AG08396 (cell line): ENCODE results near the gene NOD1.
"Not testable (repeated sequence)": the region's sequence is repeated elsewhere in the genome, so short reads cannot be mapped to it uniquely, and the experiment has no call there.

Source experiments
- DNase-seq: peaks from one replicate; pipeline ENCODE4 v3.0.0; 2012; ENCODE audit warnings: low spot score, mixed read lengths

Gene NOD1

GRCh38 chr7:30478349-30479201, at the start of gene NOD1:
TSS of gene NOD1 (minus strand) at chr7:30478784. CDS start at chr7:30456921, 21,863 bp downstream.
- peak; percentile 91 for DNase-seq

DNA sequence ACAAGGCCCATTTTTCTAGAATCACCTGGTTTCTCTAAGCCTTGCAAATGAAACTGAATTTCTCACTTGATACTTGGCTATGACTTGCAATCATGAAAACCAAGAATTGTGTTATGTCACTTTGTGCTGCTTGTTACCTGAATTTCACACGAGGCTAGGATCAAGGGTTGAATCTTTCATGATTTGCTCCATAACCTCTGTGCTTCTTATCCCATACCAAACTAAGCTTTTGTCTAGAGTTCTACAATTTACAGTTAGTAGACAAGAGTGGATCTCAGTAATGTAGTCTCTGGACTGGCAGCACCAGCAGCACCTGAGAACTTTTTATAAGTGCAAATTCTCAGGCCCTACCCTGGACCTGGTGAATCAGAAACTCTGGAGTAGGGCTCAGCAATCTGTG, 48.7 kb upstream of the NOD1 start:
- DNase-seq: not testable (repeated sequence)

- DNase-seq: no peak
Observed at GRCh38 chr7:30526163-30526562, 47.6 kb upstream of the NOD1 start.

DNA sequence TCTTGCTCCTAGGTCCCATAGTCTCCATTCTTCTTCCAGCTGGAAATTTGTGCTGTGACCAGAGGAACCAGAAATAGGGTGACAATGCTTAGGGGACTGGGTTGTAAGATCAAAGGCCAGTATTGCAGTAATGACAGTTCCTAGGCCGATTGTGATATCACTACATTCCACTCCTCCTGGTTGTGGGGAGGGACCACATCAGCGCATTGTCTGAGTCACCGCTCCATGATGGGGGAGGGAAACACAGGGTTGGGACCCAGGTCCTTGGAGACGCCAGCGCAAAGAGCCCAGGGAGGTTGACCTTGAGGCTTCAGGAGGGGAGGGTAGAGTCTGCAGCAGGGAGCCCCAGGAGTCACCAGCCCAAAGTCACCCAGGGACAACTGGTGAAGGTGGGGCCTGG, 46.8 kb upstream of the NOD1 start:
- no peak for DNase-seq

- no peak for DNase-seq
Observed at GRCh38 chr7:30524545-30524944, 46.0 kb upstream of the NOD1 start.

- DNase-seq: no peak
Observed at GRCh38 chr7:30523466-30523865, 44.9 kb upstream of the NOD1 start.

GRCh38 chr7:30522159-30522558, 43.6 kb upstream of the NOD1 start:
- no peak for DNase-seq

GRCh38 chr7:30521532-30521931, 42.9 kb upstream of the NOD1 start:
- DNase-seq: peak; percentile 16

- no peak for DNase-seq
Observed at GRCh38 chr7:30519122-30519521, 40.5 kb upstream of the NOD1 start.

DNA sequence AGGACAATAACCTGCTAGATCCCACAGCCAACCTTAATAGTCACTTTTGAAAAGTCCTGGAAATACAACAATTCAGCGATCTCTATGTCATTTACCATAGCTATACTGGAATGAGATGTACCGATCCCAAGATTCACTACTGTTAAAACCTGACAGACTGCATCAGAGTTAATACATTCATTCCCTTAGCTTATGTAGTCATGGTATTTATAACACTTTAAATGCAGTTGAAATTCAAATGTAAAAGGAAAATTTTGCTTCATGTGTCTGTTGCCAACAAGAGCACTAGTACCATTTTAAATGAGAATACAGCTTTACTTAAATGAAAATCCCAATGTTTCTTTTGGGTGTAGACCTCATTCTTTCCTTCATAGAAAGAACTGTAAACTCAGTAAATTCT, 37.2 kb upstream of the NOD1 start:
- DNase-seq: no peak

DNA sequence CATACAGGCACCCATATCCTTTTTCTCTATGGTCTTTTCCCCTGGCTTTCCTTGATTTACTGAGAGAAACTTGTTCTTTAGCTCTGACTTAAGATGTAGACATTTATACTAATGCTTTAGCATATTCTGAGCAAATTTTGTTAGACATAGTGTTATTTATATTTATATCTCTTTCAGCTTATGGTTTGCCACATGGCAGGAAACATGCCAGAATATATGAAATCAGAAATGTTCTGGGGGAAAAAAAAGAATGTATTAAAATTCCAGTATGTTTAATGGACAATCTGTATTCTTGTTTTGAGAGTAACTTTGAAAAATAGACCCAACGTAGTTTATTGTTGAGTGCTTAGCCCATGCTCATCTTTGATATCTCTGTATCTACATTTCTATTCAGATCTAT, 36.2 kb upstream of the NOD1 start:
- no peak for DNase-seq

DNA sequence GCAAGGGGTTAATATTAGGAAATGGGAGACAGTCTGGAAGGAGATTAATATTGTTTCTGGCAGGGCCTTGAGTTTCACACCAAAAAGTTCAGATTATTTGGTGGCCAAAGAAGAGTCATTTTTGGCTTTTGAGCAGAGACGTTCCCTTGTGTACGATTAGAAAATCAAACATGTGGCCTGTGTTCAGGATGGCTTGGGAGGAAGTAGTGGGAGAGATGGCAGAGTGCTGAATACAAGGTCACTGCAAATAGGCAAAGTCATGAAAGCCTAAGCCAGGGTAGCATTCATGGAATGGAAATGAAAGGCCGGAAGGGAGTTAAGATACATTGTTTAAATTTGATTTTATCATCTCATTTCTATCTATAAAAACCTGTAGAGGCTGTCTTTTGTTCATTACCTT, 35.6 kb upstream of the NOD1 start:
- DNase-seq: no peak

GRCh38 chr7:30513762-30514161, 35.2 kb upstream of the NOD1 start:
- no peak for DNase-seq

DNA sequence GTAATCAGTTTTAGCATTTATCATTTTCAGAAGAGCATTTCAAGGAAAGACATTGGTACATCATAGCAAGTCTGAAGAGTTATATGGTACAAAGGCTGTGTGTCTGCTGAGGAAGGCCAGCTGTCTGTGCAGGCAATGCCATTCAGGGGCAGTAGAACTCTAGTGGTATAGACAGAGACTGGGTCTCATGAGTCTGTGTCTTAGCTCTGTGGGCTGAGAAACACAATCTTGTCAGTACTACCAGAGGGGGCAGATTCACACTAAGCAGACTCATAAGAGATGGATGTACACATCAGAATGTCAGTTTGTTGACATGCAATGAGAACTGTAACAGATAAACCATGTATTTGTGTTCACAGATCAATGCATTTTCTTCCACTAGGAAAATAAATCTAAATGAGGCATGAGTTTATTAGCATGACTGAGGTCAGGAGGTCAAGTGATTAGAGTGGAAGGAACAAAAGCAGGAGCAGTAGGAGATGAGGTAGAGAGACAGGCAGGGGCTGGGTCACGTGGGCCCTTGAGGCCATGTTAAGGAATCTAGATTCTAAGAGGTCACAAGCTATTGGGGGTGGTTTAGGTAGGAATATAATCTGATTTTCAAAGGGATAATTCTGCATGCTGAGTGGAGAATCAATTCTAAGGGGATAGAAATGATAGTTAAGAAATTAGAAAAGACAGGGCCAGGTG, 33.5 kb upstream of the NOD1 start:
- no peak for DNase-seq

DNA sequence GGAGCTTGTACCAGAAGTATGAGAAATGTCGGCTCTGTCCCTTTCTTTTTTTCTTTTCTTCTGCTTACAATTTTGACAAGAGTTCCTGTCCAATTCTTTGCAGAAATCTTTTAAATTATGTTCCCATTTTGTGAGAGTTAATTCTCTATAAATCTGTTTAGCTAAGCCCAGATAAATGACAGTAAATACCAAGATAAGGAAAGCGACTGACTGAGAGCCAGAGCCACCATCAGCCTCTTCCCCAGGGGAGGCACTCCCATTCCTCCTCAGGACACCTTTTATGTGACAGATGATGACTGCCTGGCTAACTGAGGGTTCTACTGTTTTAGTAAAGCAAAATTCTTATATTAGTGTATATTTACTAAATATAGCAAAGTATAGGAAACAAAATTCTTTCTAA, 32.9 kb upstream of the NOD1 start:
- DNase-seq: no peak

DNA sequence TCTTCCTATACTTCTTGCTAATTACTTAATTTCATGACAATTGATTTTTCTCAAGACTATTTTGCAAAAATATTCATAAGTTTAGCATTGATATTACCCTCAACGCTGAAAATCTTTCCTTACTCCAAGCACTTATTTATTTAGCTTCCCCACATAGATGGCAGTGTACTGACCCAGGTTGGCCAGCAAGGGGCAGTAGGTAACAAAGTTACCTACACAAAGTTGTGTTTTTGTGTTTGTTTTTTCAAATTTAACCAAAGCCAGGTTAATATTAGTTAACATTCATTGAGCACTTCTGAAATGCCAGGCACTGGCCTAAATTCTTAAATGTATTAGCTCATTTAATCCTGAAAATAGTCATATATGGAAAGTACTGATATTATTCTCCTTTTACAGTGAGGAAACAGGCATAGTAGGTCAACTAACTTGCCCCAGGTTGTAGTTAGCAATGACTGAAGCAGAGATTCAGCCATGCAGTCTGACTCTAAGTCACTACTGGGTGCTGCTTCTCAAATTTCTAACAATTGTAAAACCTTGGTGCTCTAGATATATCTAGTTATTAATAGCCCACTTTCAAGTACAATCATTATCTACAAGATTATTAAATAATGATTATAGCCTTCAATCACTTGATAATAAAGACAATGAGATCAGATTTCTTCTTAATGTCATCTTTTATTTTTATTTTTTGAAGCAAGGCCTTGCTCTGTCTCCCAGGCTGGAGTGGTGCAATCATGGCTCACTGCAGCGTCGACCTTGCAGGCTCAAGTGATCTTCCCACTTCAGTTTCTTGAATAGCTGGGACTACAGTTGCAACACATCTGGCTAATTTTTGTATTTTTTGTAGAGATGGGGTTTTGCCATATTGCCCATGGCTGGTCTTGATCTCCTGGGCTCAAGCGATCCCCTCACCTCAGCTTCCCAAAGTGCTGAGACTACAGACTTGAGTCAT, 31.8 kb upstream of the NOD1 start:
- peak; percentile 24 for DNase-seq

DNA sequence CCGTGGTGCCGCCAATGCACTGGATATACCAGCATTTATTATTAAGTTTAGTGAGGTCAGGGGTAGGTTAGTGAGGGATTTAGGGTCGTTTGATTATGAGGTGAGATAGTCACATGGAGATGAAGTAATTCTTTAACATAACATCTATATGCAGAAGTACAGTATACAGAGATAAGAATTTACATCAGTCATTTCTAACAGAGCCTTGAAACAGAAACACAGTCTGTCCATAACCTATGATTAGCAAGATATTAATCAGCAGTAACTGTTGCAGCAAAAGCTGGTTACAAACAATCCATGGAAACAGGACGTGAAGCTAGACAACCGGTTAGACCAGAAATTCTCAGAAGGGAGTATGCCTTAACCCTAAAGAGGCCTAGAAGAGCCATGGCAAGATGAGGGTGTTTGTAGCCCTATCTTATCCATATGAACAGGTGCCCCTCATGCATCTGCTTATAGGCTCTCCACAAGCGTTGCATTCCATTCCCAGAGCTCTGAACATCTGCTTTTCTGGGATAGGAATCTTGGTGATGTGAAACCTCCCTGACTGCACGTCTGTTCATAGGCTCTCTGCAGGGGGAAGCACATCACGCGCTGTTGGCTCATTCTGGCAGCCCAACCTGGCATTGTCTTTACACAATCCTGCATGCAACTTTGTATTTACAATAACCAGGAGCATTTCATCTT, 30.7 kb upstream of the NOD1 start:
- DNase-seq: not testable (repeated sequence)

GRCh38 chr7:30507346-30507900, 28.8 kb upstream of the NOD1 start:
- not testable (repeated sequence) for DNase-seq

DNA sequence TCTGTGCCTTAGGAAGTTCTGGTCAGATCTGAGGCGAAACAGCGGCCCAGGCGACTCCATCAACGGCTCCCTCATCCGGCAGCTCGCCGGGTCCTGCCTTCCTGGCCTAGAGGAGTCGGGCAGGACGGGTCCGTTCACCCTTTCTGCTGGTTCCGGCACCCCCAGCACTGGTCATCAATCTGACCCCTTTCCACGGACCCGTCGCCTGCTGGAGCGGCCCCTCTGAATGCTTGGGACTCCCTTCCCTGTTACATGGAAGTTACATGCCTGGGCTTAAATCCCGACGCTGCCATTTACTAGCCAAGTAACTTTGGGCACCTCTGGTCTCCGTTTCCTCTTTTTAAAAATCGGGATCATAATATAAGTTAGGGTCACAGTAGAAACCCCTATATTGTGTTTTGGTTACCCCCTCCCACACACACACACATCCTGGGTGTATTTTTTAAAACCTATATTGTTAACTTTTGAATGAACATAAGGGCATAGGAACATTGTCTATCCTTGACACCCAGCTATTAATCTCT, 26.7 kb upstream of the NOD1 start:
- no peak for DNase-seq

DNA sequence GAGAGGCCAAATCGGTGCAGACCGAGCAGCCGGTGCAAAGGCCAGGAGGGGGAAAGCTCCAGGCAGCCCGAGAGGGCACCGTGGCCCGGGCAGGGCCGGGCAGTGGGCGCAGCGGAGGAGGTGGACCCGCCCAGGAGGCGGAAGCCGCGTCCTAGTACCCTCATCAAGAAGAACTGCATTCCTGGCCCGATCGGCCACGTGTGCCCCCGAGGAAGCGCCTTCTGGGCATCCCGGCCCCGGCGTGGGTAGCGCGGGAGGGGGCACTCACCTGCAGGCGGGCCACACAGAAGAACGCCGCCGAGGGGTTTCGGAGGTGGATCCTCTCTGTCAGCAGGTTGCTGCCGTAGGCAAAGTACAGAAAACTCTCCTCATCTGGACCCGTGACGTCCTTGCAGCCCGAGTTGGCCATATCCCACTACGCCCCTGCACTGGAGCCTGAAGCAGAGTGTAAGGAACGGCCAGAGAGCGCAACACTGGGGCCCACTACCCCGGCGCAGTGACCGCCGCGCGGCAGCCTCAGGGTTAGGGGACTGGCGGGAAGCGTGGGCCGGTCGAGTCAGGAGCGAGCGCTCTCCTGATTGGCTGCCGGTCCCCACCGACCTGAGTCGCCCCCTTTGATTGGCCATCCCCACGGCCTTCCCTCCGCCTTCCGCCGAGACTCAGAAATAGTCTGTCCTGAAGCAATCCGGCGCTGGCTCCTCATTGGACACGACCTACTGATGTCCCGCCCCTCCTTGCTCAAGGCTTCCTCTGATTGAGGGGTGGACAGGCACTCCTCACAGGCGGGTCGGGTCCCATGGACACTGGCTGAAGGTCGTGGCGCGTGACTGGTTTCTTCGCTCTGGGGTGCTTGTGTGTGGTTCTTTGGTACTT, 26.0 kb upstream of the NOD1 start, which contains the start of gene GGCT:
TSS of gene GGCT (minus strand) at position 529 of the 873 bp plus-strand sequence. CDS start at position 409, 120 bp downstream.
- DNase-seq: peak; percentile 99
